Stomach (tissue), 4 donors: Measurements from ENCODE around the gene AADACL3.

Source experiments
- EP300 ChIP-seq: sonication (generic); formaldehyde crosslinking; IDR thresholded peaks from one replicate; pipeline ENCODE4 v1.6.1; 2017; ENCODE audit warnings: antibody characterized with exemption
- POLR2AphosphoS5 ChIP-seq, 3 donors: sonication (generic); formaldehyde crosslinking; IDR thresholded peaks; one replicate each; pipeline ENCODE4 v1.6.1; 2016; ENCODE audit warnings: antibody characterized with exemption in 3 of 3
- TF ChIP-seq, protein P1 (sequence below), 7 experiments: fragments of 450-650 bp in 4 of 7; fragments of 200-600 bp in 3 of 7; sonication (generic) in 3 of 7; IDR thresholded peaks; one replicate each; pipeline ENCODE4 v1.5.1; 2016 to 2019; ENCODE audit warnings: antibody characterized with exemption in 7 of 7, control low read depth in 2 of 7, mild to moderate bottlenecking in 1 of 7

DNA sequence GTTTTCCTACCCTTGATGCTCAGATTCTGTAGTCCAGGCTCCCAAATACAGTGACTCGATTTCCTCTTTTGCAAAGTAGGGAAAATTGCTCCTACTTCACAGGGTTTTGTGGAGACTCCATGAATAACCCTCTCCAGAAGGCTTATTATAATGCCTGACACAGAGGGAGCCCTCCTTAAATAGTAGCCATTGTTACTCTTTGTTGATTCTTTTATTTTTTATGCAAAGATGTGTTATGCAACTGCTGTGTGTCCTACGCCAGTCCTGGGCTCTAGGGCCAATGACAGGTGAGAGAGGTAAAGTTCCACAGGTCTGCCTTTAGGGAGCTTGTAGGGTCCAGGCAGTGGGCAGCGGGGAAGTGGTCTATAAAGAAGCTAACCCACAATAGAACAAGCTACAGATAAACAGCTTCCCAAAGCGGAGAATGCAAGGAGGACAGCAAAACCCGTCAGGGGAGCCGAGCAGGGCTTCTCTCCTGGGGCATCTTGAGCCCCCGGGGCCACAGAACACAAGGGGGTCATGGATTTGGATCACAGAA, 1.5 kb downstream of the AADACL3 start:
- TF ChIP-seq, protein P1, sequence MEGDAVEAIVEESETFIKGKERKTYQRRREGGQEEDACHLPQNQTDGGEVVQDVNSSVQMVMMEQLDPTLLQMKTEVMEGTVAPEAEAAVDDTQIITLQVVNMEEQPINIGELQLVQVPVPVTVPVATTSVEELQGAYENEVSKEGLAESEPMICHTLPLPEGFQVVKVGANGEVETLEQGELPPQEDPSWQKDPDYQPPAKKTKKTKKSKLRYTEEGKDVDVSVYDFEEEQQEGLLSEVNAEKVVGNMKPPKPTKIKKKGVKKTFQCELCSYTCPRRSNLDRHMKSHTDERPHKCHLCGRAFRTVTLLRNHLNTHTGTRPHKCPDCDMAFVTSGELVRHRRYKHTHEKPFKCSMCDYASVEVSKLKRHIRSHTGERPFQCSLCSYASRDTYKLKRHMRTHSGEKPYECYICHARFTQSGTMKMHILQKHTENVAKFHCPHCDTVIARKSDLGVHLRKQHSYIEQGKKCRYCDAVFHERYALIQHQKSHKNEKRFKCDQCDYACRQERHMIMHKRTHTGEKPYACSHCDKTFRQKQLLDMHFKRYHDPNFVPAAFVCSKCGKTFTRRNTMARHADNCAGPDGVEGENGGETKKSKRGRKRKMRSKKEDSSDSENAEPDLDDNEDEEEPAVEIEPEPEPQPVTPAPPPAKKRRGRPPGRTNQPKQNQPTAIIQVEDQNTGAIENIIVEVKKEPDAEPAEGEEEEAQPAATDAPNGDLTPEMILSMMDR (IDR thresholded peaks at IDR 0.05): no peak
- TF ChIP-seq EP300: no peak
- no peak for TF ChIP-seq POLR2AphosphoS5 (IDR thresholded peaks at IDR 0.05)
